B cell (primary cell): ENCODE data around the gene PMCH. TPM values are rescaled to one million over a fixed set of nuclear protein-coding genes. Genes with fewer than 3 reads are reported as not detected.
"Not testable (repeated sequence)": the region's sequence is repeated elsewhere in the genome, so short reads cannot be mapped to it uniquely, and the experiment has no call there.

Experiments used
- ATAC-seq: fragments of 200-7000 bp; cut with Tn5 transposase; one replicate; pipeline ENCODE4 v1.10.0; 2021; ENCODE audit warnings: low read depth, mild to moderate bottlenecking, moderate number of reproducible peaks, moderate library complexity
- CTCF ChIA-PET: fragments of 350-600 bp; sonication (Branson Sonifier 250); formaldehyde crosslinking; loops from one replicate; lab custom pipeline; 2021; ENCODE audit warnings: antibody characterized with exemption, inconsistent platforms; lab: Charles Lee
- POLR2A ChIA-PET: fragments of 350-600 bp; sonication (Branson Sonifier 250); formaldehyde crosslinking; loops from one replicate; lab custom pipeline; 2021; ENCODE audit warnings: antibody characterized with exemption; lab: Charles Lee
- DNase-seq: peaks from one replicate; pipeline ENCODE4 v3.0.0; 2013
- H2AFZ ChIP-seq: 2 replicates; pipeline ENCODE4 v1.6.1; 2012; ENCODE audit warnings: mild to moderate bottlenecking, low read depth, low read length; ENCODE audit not compliant: insufficient read depth, poor library complexity, severe bottlenecking
- H3K27ac ChIP-seq, 2 donors: 1 replicate in 1 of 2; 2 replicates in 1 of 2; pipeline ENCODE4 v1.5.1; 2012 to 2013; ENCODE audit warnings: low read length in 2 of 2, mild to moderate bottlenecking in 2 of 2, moderate library complexity in 1 of 2
- H3K27me3 ChIP-seq, 4 experiments: fragments of 200-600 bp in 1 of 4; sonication (generic) in 1 of 4; replicated peaks in 1 of 4; 1 replicate in 2 of 4; 2 replicates in 2 of 4; pipeline versions ENCODE4 v1.6.1 to v1.7.0; 2013 to 2016; ENCODE audit warnings: low read length in 3 of 4, mild to moderate bottlenecking in 2 of 4, mixed read lengths in 1 of 4, moderate library complexity in 1 of 4; ENCODE audit not compliant: insufficient read depth in 4 of 4, control insufficient read depth in 3 of 4; ENCODE audit errors: control extremely low read depth in 1 of 4
- H3K36me3 ChIP-seq, 2 experiments: replicated peaks in 1 of 2; 1 replicate in 1 of 2; 2 replicates in 1 of 2; pipeline versions ENCODE4 v1.6.1 to v1.7.1; 2013; ENCODE audit warnings: low read length in 1 of 2; ENCODE audit not compliant: insufficient read depth in 2 of 2, control insufficient read depth in 1 of 2; ENCODE audit errors: control extremely low read depth in 1 of 2, extremely low read depth in 1 of 2
- H3K4me1 ChIP-seq, 2 donors: fragments of 200-600 bp in 1 of 2; sonication (generic) in 1 of 2; 1 replicate in 1 of 2; 2 replicates in 1 of 2; pipeline versions ENCODE4 v1.5.1 to v1.6.1; 2013 to 2017; ENCODE audit warnings: low read length in 2 of 2; ENCODE audit not compliant: control insufficient read depth in 2 of 2, insufficient read depth in 2 of 2
- H3K4me2 ChIP-seq: replicated peaks from 2 replicates; pipeline ENCODE3; 2012; ENCODE audit warnings: mild to moderate bottlenecking, low read depth, low read length; ENCODE audit not compliant: poor library complexity, severe bottlenecking
- H3K4me3 ChIP-seq, 5 experiments: fragments of 200-600 bp in 1 of 5; sonication (generic) in 1 of 5; 1 replicate in 3 of 5; 2 replicates in 2 of 5; pipeline versions ENCODE4 v1.5.1 to v1.7.0; 2011 to 2016; ENCODE audit warnings: low read length in 4 of 5, mild to moderate bottlenecking in 4 of 5, low read depth in 2 of 5, control low read depth in 1 of 5, moderate library complexity in 1 of 5; ENCODE audit not compliant: insufficient read depth in 1 of 5; ENCODE audit errors: control extremely low read depth in 1 of 5, extremely low read depth in 1 of 5
- H3K79me2 ChIP-seq: fragments of 200-600 bp; sonication (generic); one replicate; pipeline ENCODE4 v1.6.0; 2016; ENCODE audit warnings: low read length; ENCODE audit not compliant: control insufficient read depth, insufficient read depth
- H3K9ac ChIP-seq: fragments of 200-600 bp; sonication (generic); 2 replicates; pipeline ENCODE4 v1.6.1; 2017; ENCODE audit warnings: mild to moderate bottlenecking, low read length, moderate library complexity
- H3K9me3 ChIP-seq, 3 donors: one replicate each; pipeline versions ENCODE4 v1.6.1 to v1.7.1; 2013; ENCODE audit warnings: low read length in 2 of 3; ENCODE audit not compliant: control insufficient read depth in 2 of 3, insufficient read depth in 1 of 3; ENCODE audit errors: control extremely low read depth in 1 of 3
- H4K20me1 ChIP-seq: 2 replicates; pipeline ENCODE4 v1.6.0; 2012; ENCODE audit warnings: mild to moderate bottlenecking, low read length; ENCODE audit not compliant: insufficient read depth, control insufficient read depth, poor library complexity, severe bottlenecking
- H3K27ac Mint-ChIP-seq: one replicate; pipeline ENCODE4 v1.8.0; 2021; ENCODE audit warnings: mixed read lengths
- H3K27me3 Mint-ChIP-seq: one replicate; pipeline ENCODE4 v1.8.0; 2021; ENCODE audit warnings: mixed read lengths
- H3K4me1 Mint-ChIP-seq: one replicate; pipeline ENCODE4 v1.8.0; 2021; ENCODE audit warnings: mixed read lengths
- H3K4me3 Mint-ChIP-seq: one replicate; pipeline ENCODE4 v1.8.0; 2021; ENCODE audit warnings: mixed read lengths
- H3K9me3 Mint-ChIP-seq: one replicate; pipeline ENCODE4 v1.8.0; 2022; ENCODE audit warnings: mixed read lengths; ENCODE audit not compliant: insufficient read depth
- CTCF ChIP-seq: fragments of 200-600 bp; IDR thresholded peaks from one replicate; pipeline ENCODE4 v1.8.0; 2022; ENCODE audit warnings: antibody characterized with exemption, mild to moderate bottlenecking
- EZH2 ChIP-seq: IDR thresholded peaks from 2 replicates; pipeline ENCODE4 v1.6.1; 2012; ENCODE audit warnings: borderline replicate concordance, low read depth, mild to moderate bottlenecking, moderate library complexity, low read length; ENCODE audit not compliant: insufficient read depth, poor library complexity, severe bottlenecking
- WGBS: methylation state at CpG from one replicate; pipeline ENCODE4 v1.1.5; 2013; ENCODE audit warnings: missing lambda C conversion rate; ENCODE audit not compliant: insufficient coverage; 5-methylcytosine and 5-hydroxymethylcytosine counted together
- intact Hi-C: fragments of 100-400 bp; cut with micrococcal nuclease; formaldehyde crosslinking; loops from one replicate; pipeline ENCODE4 v1.10.0; 2022
- polyA plus RNA-seq: library from polyadenylated mRNA; depleted of rRNA; stranded (reverse); fragments of >200 nt; gene quantifications from 2 replicates; pipeline ENCODE4 v1.2.3, GENCODE V29; 2012
- total RNA-seq, 2 donors: library from RNA; stranded (reverse); fragments of 120-200 nt in 1 of 2; gene quantifications; 1 replicate in 1 of 2; 2 replicates in 1 of 2; pipeline versions ENCODE4 v1.2.3 to v1.2.4, GENCODE V29; 2013 to 2022

The PMCH gene
- total and polyA plus RNA-seq, 2 donors (not counting 1 experiment from before 2014, with no cell fraction given) = not detected

DNA sequence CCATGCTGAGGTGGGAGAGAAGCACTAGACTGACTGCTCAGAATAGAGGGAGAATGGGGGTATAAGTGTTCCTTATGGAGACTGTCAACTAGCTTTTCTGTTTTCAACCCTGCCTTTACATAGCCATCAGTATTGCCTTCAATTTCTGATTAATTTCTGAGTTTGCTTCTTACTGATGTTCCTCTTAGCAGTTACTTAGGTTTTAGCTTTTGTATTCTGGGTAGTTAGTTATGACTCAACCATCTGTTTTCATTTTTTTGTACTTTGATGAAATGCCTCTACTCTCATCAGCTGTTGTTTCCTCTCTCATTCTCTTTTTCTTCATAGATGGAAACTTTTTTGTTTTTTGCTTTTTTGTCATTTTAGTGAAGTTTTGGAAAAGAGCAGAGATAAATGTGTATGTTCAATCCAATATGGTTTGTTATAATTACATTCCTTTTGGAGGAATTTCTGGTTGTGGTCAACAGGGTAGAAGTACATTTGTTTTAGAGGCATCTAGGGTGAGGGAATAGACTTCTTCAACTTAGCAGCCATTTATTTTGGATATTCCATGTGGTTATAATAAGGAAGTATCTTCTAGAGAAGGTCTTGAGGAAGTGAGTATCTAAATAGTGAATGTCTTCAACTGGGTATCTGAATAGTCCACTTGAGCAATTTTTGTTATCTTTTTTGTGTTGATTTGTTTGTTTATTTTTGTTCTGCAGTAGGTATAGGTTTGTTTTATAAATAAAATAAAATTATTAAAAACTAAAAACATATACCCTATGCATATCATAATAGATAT lies 29.6 kb downstream of the PMCH start:
- H3K9me3 ChIP-seq = no peaks in the 10 kb centered on the region
- H3K9ac ChIP-seq = no peak overlapping the region
- POLR2A ChIA-PET = no interaction called here
- ATAC-seq (no peak), DNase-seq (no peak)
- no peaks in the 10 kb centered on the region for H3K36me3 ChIP-seq
- H3K4me2 ChIP-seq = no peak overlapping the region
- H3K27ac ChIP-seq = no peak overlapping the region
- intact Hi-C loops = no loop called here
- no peak for TF ChIP-seq CTCF
- TF ChIP-seq EZH2 = no peak
- no peak overlapping the region for H2AFZ ChIP-seq
- H3K4me3 ChIP-seq = no peak overlapping the region
- Mint-ChIP-seq H3K27me3 (no peaks in the 10 kb centered on the region), H3K27ac (no peak overlapping the region), H3K9me3 (no peaks in the 10 kb centered on the region), H3K4me1 (no peaks in the 10 kb centered on the region), H3K4me3 (no peak overlapping the region)
- no peaks in the 10 kb centered on the region for H3K27me3 ChIP-seq
- no peaks in the 10 kb centered on the region for H3K4me1 ChIP-seq
- no peaks in the 10 kb centered on the region for H3K79me2 ChIP-seq
- CTCF ChIA-PET = interaction anchor here (1.1 to 1.8 kb wide), 4 partner anchors 9 to 535 kb away, joined by 3 to 6 read pairs (median 3); no protein-coding TSS in a partner anchor
- no peaks in the 10 kb centered on the region for H4K20me1 ChIP-seq

- no CpG with 5 or more reads among the region's 1 CpG for WGBS
- intact Hi-C loops = no loop called here
- no peaks in the 10 kb centered on the region for H4K20me1 ChIP-seq
- TF ChIP-seq CTCF = no peak
- TF ChIP-seq EZH2 = no peak
- no peaks in the 10 kb centered on the region for H3K79me2 ChIP-seq
- Mint-ChIP-seq H3K9me3 (no peaks in the 10 kb centered on the region), H3K27ac (no peak overlapping the region), H3K4me3 (no peak overlapping the region), H3K27me3 (no peaks in the 10 kb centered on the region), H3K4me1 (no peaks in the 10 kb centered on the region)
- H3K4me1 ChIP-seq = no peaks in the 10 kb centered on the region
- no peak overlapping the region for H3K4me2 ChIP-seq
- no peaks in the 10 kb centered on the region for H3K36me3 ChIP-seq
- no peak overlapping the region for H3K9ac ChIP-seq
- H3K9me3 ChIP-seq = no peaks in the 10 kb centered on the region
- no peak overlapping the region for H2AFZ ChIP-seq
- ChIA-PET POLR2A (no interaction called here), CTCF (no interaction called here)
- ATAC-seq (no peak), DNase-seq (no peak)
- no peak overlapping the region for H3K4me3 ChIP-seq
- no peaks in the 10 kb centered on the region for H3K27me3 ChIP-seq
- H3K27ac ChIP-seq = no peak overlapping the region
These were observed 34.2 kb downstream of the PMCH start for GRCh38 chr12:102163383-102163782.

- H3K9me3 ChIP-seq, H3K4me1 Mint-ChIP-seq, H3K36me3 ChIP-seq, H3K4me2 ChIP-seq, H3K27ac Mint-ChIP-seq, H3K4me3 ChIP-seq, H3K9me3 Mint-ChIP-seq, H3K27ac ChIP-seq, H2AFZ ChIP-seq, H3K79me2 ChIP-seq, H4K20me1 ChIP-seq, H3K4me1 ChIP-seq, CTCF ChIA-PET, ATAC-seq, H3K4me3 Mint-ChIP-seq, intact Hi-C loops, DNase-seq, H3K9ac ChIP-seq, POLR2A ChIA-PET, H3K27me3 Mint-ChIP-seq, H3K27me3 ChIP-seq: not testable (repeated sequence)
- 86% methylated on average over 1 of the region's 3 CpGs for WGBS
These were observed 42.4 kb downstream of the PMCH start for GRCh38 chr12:102155206-102155605.
